ENCODE results near the gene GOLGA6L7. TPM values are rescaled to one million over a fixed set of nuclear protein-coding genes. Genes with fewer than 3 reads are reported as not detected.

The GOLGA6L7 gene
- total and polyA plus RNA-seq, 11 donors, result not detected

- intact Hi-C loops (cut with DNase I), result loop anchor here in 2 of 10 donors (10.0 kb wide), 2 partner anchors 206 to 216 kb away; no protein-coding TSS in a partner anchor
- ATAC-seq (no peak), DNase-seq (no peak)
- Histone ChIP-seq H3K27me3 (peaks cover 11 to 36% (median 21%) of the 10 kb centered on the region in 9 donors), H3K27ac (no peak overlapping the region), H3K36me3 (no peaks in the 10 kb centered on the region), H3K4me3 (no peak overlapping the region), H3K4me1 (peaks cover 0 to 16% (median 2%) of the 10 kb centered on the region in 12 donors), H3K9me3 (no peaks in the 10 kb centered on the region)
- TF ChIP-seq CTCF (IDR thresholded peaks at IDR 0.05), result no peak
- TF ChIP-seq POLR2A (IDR thresholded peaks at IDR 0.05), result no peak
- WGBS, 4 donors, result 86 to 93% (median 90%) methylated on average over 11 to 18 of the region's 18 CpGs
These were observed 40.0 kb upstream of the GOLGA6L7 start for GRCh38 chr15:28888302-28888894.

- TF ChIP-seq POLR2A (IDR thresholded peaks at IDR 0.05), result no peak
- no peak for TF ChIP-seq CTCF (IDR thresholded peaks at IDR 0.05)
- intact Hi-C loops (cut with DNase I), result loop anchor here in 2 of 10 donors (10.0 kb wide), 2 partner anchors 207 to 217 kb away; no protein-coding TSS in a partner anchor
These were observed 39.1 kb upstream of the GOLGA6L7 start for GRCh38 chr15:28887339-28888174.

GRCh38 chr15:28886431-28887338, 38.2 kb upstream of the GOLGA6L7 start:
- H3K27ac ChIP-seq, result no peak overlapping the region
- intact Hi-C loops (cut with DNase I), result loop anchor here in 2 of 10 donors (10.0 kb wide), 2 partner anchors 208 to 218 kb away; no protein-coding TSS in a partner anchor
- WGBS, 4 donors, result 16 to 42% (median 24%) methylated on average over 20 to 61 of the region's 61 CpGs
- peaks cover 0 to 16% (median 2%) of the 10 kb centered on the region in 12 donors for H3K4me1 ChIP-seq
- H3K4me3 ChIP-seq, result peak overlapping the region; percentile 17 to 61 (median 44)
- H3K9me3 ChIP-seq, result no peaks in the 10 kb centered on the region
- TF ChIP-seq CTCF (IDR thresholded peaks at IDR 0.05) (no peak), POLR2A (IDR thresholded peaks at IDR 0.05) (no peak)
- peaks cover 11 to 36% (median 21%) of the 10 kb centered on the region in 9 donors for H3K27me3 ChIP-seq
- H3K36me3 ChIP-seq, result no peaks in the 10 kb centered on the region
- ATAC-seq (no peak), DNase-seq (no peak)

More at GRCh38 chr15:28887339-28888174, 39.1 kb upstream of the GOLGA6L7 start:
- peaks cover 0 to 16% (median 2%) of the 10 kb centered on the region in 12 donors for H3K4me1 ChIP-seq
- peak overlapping the region in 1 of 12 donors; percentile 59 for H3K4me3 ChIP-seq
- no peaks in the 10 kb centered on the region for H3K9me3 ChIP-seq
- 72 to 86% (median 77%) methylated on average over 17 of the region's 17 CpGs for WGBS, 4 donors
- H3K27me3 ChIP-seq, result peaks cover 11 to 36% (median 21%) of the 10 kb centered on the region in 9 donors
- no peak overlapping the region for H3K27ac ChIP-seq
- no peak for DNase-seq
- ATAC-seq, result no peak
- H3K36me3 ChIP-seq, result no peaks in the 10 kb centered on the region

Data from heart left ventricle (tissue), 16 donors.